NCI-H748 (cell line): Measurements from ENCODE around the gene VENTX.
"Not testable (repeated sequence)": the region's sequence is repeated elsewhere in the genome, so short reads cannot be mapped to it uniquely, and the experiment has no call there.

Experiments
- DNase-seq: peaks from one replicate; lab custom pipeline; 2025; ENCODE audit not compliant: unreplicated experiment; lab: John Stamatoyannopoulos, UW

VENTX gene

DNA sequence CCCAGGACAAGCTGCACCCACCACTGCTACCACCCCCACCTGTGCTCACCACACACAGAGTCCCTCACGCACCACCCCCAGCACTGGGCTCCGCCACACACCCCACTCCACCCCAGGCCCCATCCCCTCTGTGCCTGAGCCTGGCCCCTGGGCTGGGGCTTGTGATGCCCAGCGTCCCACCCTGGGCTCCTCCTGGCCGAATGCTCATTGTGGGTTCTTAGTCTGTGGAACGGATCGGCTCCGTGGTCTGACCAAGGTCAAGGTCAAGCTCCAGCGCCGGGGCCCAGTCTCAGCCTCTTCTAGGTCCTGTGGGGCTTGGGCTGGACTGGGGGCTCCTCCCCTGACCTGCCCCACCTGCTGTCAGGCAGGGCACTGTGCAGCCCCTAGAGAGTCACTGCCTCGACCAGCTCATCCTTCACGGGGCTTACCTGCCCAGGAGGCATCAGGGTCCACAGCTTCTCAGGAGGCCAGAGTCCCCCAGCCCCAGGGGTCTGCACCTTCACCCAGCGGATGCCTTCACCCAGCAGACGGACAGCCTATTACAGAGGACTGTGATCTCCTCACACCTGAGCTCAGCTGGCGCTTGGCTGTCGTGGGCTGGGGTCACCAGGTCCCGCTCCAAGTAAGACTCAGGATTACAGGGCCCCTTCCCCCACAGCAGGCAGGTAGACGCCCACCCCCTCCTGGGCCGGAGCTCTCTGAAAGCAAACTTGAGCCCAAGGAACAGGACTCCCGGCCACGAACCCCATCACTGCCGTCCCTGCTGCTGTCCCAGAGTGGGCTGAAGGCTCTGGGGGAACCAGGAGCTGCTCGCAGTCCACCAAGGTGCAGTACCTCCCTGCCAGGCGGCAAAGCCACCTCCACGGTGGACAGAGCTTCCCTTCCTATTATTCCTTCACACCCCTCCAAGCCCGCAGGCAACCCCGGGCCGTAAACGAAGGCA lies 22.9 kb upstream of the VENTX start:
- DNase-seq, result no peak

DNA sequence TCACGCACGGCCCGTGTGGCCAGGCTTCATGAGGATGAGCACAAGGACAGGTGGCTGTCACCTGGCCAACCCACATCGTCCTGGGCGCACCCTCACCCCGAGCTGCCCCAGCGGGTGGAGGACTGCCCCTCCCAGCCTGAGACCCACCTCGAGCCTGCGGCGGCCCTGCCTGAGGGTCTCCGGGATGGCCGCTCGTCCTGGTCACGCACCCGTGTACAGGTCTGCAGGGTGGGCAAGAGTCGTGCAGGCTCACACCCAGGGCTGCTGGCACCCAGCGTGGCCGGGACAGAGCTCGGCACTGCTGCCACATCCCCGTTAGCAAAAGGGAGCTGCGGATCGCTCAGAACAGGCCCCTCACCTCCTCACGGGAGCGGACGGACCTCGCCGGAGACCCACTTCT lies 22.1 kb upstream of the VENTX start:
- DNase-seq, result no peak

DNA sequence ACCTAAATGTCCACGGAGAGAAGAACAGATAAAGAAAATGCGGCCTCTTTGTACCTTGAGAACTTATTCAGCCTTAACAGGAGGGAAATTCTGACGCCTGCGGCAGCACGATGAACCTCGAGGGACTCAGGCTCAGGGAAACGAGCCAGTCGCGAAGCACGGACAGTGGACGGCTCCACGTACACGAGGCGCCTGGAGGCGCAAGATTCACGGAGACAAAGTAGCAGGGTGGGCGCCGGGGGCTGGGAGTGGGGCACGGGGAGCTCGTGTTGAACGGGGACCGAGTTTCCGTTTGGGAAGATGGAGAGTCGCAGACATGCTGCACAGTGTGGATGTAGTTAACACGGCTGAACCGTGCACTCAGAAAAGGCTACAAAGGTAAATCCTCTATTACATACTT lies 20.9 kb upstream of the VENTX start:
- DNase-seq, result no peak

DNA sequence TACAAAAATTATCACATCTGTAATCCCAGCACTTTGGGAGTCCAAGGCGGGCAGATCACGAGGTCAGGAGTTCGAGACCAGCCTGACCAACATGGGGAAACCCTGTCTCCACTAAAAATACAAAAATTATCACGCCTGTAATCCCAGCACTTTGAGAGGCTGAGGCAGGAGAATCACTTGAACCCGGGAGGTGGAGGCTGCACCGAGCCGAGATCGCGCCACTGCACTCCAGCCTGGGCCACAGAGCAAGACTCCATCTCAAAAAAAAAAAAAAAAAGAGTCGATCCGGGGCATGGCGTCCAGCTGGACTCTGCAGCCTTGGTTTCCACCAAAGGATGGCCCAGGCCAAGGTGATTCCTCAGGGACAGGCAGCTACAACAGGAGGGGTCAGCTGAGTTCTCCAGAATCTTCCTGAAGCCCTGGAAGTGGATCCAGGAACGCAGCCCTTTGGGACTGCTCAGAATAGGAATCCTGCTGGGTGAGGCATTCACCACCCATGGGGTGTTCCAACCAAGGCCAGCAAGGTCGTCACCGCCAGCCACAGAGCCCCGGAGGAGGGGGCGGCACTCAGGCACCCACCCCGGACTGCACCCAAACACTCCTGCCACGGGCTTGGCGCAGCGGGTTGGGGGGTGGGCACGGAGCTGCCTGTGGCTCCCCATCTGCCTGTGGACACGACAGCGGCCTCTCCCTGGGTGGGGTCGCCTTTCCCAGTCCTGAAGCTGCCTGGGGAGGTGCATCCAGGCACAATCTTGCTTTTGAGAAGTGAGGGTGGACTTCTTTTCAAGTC lies 19.7 kb upstream of the VENTX start:
- DNase-seq, result no peak

DNA sequence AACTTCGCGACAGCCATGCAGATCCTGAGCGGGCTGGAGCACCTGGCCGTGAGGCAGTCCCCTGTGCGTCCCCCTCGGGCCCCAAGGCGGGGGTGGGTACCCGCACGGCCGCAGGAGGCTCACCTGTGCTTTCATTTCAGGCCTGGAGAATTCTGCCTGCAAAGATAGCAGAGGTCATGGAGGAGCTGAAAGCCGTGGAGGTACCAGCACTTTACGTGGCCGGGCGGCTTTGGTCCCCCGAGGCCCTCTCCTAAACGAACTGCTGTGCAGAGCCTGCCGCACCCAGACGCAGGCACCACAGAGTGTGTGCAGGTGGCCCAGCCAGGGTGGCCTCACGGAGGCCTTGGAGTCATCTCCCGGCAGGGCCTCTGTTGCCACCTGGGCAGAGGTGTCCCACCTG lies 18.8 kb upstream of the VENTX start:
- DNase-seq, result no peak

DNA sequence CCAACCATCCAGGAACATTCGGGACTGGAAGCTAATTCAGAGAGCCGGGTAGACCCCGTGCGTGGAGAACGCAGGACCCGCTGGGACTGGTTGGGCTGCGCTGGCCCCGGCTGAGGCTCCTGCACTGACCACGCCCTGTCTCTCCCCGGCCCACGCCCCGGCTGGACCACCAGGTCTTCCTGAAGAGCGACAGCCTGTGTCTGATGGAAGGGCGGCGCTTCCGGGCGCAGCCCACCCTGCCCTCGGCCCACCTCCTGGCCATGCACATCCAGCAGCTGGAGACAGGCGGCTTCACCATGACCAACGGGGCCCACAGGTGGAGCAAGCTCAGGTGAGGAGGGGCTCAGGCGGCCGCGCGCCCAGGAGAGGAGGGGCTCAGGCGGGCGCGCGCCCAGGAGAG lies 17.9 kb upstream of the VENTX start:
- DNase-seq, result no peak

DNA sequence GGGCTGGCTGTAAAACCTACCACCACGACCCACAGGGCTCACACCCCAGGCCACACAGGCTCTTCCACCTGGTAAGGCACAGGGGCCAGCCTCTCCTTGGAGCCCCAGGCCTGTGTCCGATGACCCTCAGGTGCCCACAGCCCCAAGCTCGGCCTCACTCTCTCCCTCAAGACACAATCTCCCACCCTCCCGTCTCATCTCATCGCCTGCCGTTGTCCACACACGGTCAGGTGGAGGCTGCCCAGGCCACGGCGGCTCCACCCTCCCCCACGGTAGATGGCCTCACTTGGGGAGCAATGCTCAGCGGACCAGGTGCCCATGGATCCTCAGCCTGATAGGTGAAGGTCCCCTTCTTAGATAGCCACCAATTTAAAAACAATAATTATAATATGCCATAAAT lies 16.3 kb upstream of the VENTX start:
- DNase-seq, result no peak

DNA sequence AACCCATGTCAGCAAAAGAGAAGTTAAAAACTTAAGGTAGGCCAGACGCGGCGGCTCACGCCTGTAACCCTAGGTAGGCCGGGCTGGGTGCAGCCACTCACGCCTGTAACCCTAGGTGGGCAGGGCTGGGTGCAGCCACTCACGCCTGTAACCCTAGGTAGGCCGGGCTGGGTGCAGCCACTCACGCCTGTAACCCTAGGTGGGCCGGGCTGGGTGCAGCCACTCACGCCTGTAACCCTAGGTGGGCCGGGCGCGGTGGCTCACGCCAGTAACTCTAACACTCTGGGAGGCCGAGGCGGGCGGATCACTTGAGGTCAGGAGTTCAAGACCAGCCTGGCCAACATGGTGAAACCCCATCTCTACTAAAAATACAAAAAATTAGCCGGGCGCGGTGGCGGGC lies 15.9 kb upstream of the VENTX start:
- not testable (repeated sequence) for DNase-seq

DNA sequence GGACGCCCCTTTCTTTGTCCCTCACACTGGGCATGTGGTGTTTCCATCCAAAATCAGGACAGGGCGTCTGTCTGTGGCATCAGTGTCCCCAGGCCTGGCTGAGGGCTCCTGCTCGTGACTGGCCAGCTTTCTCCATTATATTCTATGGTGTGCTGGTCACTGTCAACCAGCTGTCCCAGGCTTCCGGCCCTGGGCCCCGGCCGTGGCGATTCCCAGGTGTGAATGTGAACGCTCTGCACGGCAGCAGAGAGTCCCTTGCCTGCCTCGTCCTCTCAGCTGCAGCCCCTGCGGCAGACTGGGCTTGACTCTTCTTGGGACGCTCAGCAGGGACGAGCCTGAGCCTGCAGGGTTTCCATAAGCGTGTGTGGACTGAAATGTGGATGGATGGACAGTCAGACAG lies 13.6 kb upstream of the VENTX start:
- no peak for DNase-seq

DNA sequence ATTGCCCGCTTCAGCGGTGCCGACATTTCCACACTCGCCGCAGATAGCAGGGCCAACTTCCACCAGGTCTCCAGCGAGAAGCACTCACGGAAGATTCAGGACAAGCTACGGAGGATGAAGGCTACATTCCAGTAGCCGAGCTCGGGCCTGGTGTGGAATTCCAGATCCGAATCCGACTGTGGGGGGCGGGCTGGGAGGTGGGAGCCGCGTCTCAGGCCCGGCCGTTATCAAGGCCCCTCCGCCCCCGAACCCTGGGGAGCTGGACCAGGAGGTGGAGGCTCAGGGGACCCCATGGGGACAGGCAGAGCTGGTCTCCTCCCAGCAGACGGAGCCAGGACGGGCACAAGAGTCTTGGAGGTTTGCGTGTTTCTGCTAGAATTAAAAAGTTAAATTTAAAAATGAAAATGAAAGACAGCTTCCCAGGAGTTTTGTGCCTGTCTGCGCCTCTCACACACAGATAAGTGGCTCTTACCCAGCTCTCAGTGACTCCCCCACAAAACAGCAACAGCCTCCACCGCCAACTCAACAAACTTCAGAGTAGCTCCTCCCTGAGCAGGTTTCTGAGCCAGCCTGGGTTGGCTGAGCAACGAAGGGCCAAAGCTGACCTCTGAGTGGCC lies 12.8 kb upstream of the VENTX start:
- no peak for DNase-seq

DNA sequence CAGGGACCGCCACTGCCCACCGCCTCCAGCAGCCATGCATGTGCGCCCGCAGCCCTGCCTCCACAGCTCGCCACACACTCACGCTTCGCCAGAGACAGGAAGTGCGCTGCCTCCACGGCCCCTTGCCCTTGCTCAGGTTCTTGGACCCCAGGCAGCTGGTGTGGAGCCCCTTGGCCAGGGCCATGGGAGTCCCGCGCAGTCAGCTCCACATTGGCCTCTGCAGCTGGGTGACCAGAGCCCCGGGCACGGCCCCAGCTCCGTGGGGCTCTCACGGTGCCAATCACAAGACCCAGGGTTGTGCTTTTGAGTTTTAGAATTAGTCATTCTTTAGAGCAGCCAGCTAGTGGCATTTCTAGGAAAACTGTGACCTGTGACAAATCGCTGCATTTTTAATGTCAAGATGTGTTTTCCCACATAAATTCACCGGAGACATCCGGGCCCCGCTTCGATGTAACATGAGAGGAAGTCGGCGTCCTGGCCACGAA lies 11.9 kb upstream of the VENTX start:
- DNase-seq, result no peak

DNA sequence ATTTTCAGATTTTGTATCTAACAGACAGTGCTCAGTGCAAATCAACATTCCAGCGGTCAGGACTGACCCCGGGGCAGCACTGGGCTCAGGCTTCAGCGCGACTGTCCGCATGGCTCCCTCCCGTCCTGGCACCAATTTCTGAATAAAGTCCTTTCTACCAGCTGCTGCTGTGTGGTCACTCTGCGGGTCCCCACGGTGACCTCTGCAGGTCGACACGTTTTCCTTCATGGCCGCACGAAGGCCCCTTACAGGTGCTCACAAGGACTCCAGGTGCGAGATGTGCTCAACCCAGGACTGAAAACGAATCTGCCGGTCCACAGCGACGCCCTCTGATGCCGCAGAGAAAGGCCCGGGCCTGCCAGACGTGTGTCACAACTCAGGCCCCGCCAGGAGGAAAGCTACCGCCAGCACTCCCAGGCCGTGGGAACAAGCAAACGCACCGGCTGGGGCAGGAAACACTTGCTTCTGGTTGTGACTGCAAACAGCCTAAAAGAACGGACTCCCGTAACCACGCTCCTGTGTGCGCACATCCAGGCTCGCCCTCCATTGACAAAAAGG lies 11.3 kb upstream of the VENTX start:
- DNase-seq, result no peak

DNA sequence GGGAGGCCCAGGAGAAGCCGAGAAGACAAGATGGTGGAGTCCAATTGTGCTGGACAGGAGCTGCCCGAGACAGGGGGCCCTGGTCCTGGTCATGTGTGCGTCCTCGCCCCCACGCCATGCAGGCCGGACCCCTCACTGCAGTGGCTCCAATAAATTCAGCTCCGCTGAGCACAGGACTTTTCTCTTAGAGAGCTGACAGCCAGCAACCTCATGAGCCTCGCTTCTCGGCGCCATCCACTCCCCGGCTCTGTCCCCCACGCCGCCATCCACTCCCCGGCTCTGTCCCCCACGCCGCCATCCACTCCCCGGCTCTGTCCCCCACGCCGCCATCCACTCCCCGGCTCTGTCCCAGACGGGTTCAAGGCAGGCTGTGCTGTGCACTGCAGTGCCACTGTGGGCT lies 10.4 kb upstream of the VENTX start:
- DNase-seq, result no peak

DNA sequence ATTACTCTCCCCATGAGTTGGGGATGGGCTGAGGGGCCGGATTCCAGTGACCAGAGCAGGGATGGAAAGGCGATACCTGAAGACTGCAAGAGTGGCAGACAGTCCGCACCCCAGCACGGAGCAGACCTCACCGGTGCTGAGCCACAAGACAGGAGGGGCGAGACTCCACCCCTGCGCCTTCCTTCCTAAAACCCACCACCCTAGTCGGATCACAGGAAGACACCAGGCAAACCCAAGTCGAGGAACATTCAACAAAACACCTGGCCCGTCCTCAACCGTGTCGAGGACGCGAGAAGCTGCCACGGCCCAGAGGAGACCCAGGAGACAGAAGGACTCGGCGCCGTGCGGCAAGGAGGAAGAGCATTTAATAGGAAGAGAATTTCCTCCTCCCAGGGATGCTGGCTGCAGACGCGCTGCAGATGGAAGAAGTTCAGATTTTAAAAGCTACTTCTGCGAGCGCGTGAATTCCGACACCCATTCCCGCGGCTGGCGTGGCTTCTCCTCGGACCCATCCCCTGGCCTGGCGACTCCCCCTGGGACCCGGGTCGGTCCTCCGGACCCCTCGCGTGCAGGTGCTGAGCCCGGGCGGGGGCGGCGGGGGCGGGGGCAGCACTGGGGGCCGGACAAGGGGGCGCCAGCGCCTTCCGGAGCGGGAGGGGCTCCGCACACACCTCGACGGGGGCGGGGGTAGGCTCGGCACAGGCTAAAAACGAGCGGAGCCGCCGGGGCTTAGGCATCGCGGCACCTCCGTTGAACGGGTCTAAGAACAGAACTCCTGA lies 8.2 kb upstream of the VENTX start:
- no peak for DNase-seq

DNA sequence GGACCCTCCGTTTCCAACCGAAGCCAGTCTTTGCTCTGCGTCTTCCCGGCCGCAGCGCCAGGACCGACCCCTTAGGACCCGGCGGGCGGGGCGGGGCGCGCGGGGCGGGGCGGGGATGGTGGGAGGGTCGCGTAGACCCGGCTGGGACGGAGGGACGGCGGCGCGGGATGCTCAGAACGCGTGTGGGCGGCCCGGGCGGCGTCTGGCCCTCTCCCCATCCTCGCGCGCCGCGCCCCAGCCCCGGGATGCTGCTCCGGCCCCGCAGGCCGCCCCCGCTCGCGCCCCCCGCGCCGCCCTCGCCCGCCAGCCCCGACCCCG lies 7.7 kb upstream of the VENTX start, which contains the start of gene UTF1:
TSS of gene UTF1 (plus strand) at position 174 of the 318 bp plus-strand sequence. CDS start at position 246, 72 bp downstream.
- DNase-seq, result no peak

DNA sequence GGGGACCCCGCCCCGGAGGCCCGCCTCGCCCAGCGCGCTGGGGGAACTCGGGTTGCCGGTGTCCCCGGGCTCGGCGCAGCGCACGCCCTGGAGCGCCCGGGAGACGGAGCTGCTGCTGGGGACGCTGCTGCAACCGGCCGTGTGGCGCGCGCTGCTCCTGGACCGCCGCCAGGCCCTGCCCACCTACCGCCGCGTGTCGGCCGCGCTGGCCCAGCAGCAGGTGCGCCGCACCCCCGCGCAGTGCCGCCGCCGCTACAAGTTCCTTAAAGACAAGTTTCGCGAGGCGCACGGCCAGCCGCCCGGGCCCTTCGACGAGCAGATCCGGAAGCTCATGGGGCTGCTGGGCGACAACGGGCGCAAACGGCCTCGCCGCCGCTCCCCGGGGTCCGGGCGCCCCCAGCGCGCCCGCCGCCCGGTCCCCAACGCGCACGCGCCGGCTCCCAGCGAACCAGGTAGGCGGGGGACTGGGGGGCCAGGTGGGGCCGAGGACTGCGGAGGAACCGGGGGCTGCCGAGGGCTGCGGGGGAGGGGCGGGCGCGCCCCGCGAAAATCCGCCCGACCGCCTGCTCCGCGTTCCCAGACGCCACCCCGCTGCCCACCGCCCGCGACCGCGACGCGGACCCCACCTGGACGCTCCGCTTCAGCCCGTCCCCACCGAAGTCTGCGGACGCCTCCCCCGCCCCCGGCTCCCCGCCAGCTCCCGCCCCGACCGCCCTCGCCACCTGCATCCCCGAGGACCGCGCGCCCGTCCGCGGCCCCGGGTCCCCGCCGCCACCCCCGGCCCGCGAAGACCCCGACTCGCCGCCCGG lies 7.1 kb upstream of the VENTX start:
- DNase-seq, result peak; percentile 57

DNA sequence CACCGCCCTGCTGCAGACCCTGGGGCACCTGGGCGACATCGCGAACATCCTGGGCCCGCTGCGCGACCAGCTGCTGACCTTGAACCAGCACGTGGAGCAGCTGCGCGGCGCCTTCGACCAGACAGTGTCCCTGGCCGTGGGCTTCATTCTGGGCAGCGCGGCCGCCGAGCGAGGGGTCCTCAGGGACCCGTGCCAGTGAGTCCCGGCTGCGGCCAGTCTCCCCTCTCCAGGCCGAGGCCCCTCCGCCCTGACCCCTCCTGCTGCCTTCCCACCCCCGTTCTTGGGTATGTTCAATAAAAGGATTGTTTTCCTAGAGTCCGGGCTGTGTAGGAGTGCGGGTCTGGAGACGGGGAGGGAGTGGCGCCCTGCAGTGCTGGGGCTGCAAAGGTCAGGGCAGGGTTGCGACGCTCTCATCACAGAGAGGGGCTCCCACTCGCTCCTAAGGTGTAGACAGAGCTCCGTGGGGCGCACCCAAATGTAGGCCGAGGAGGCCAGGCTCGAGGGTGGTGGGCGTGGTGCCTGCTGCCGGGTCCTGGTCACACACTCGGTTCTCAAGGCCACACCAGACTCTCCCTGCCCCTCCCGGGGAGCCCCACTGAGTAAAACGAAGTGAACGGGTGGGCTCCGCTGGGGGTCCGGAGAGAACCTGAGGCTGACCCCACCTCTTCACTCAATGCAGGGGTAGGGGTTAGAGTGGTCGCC lies 6.3 kb upstream of the VENTX start:
- DNase-seq, result no peak

DNA sequence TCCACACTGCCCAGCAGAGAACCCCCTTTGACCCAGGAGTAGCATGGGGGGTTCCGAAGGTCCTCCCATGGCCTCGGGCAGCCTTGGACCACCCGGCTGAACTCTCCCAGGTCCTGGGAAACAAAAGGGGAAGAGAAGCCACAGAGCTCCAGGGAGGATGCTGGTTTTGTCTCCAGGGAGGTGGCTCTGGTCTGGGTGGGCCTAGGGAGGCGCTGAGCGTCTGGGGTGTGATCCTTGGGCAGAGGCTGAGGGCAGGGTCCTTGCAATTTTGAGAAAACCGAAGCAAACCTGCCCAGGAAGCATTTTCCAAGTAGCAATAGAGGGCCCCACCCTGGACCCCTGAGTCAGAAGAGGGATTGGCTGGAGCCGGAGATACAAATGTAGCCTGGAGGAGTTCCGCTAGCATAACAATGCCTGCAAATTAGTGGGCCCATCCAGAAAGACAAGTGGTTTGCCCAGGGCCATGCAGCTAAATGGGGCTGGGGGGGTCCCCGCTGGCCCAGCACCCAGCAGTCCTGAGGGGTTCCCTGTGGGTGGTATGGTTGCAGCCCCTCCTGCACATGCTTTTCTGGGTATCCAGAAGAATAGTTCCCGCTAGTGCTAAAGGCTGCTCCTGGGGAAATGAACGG lies 5.6 kb upstream of the VENTX start:
- no peak for DNase-seq

DNA sequence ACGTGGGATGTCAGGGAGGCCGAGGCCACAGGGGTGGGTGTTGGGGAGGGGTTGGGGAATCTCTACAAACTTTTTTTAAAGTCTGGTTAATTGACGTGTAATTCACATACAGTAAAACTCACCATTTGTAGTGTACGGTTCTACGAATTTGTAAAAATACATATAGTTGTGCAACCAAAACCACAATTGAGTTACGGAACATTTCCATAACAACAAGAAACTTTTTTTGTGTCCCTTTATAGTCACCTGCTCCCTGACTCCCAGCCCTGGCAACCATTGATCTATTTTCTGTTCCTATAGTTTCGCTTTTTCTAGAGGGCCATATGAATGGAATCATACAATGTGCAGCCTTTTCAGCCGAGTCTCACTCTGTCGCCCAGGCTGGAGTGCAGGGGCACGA lies 2.9 kb upstream of the VENTX start:
- DNase-seq, result not testable (repeated sequence)
